Right lobe of liver (tissue), 4 donors: ENCODE measurements around the gene GRM7.

ENCODE experiments used
- POLR2A ChIP-seq: fragments of 450-650 bp; IDR thresholded peaks from one replicate; pipeline ENCODE4 v1.6.1; 2017; ENCODE audit warnings: antibody characterized with exemption, mild to moderate bottlenecking
- TF ChIP-seq, protein P1 (sequence below), 4 donors: fragments of 200-600 bp in 3 of 4; fragments of 450-650 bp in 1 of 4; IDR thresholded peaks; one replicate each; pipeline versions ENCODE4 v1.5.1 to v1.8.0; 2016 to 2022; ENCODE audit warnings: antibody characterized with exemption in 4 of 4, mild to moderate bottlenecking in 2 of 4
- donor health status: DM: no; HTN: no; CAD: no.
- donor health status: DM: no; HTN: no; CAD: no.
- donor health status: DM: no; HTN: yes; CAD: no.

DNA sequence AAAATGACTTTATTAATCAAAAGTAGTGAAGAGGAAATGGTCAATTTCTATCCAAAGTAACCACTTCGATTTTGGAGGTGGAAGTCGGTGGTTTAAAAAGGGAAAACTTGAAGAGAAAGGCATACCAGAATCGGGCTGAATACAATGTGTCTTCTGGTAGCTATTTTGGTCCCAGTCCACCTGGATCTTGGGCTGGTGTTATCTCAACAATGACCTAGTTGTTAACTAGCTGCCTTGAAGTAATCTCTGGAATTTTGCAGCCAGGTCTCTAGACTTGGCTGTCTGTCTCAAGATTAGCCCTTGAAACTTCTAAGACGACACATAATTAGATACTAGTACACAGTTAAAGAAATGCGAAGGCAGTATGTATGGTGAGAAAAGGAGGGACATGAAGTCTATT lies 409.8 kb downstream of the GRM7 start:
- no peak for TF ChIP-seq POLR2A
- TF ChIP-seq, protein P1, sequence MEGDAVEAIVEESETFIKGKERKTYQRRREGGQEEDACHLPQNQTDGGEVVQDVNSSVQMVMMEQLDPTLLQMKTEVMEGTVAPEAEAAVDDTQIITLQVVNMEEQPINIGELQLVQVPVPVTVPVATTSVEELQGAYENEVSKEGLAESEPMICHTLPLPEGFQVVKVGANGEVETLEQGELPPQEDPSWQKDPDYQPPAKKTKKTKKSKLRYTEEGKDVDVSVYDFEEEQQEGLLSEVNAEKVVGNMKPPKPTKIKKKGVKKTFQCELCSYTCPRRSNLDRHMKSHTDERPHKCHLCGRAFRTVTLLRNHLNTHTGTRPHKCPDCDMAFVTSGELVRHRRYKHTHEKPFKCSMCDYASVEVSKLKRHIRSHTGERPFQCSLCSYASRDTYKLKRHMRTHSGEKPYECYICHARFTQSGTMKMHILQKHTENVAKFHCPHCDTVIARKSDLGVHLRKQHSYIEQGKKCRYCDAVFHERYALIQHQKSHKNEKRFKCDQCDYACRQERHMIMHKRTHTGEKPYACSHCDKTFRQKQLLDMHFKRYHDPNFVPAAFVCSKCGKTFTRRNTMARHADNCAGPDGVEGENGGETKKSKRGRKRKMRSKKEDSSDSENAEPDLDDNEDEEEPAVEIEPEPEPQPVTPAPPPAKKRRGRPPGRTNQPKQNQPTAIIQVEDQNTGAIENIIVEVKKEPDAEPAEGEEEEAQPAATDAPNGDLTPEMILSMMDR (IDR thresholded peaks at IDR 0.05), result no peak
